Stimulated activated CD8-positive, alpha-beta memory T cell treated with anti-CD3 and anti-CD28 coated beads, Interleukin-4, amount 100 ng/mL, for 1 hour (primary cell): ENCODE data around the gene POC1A.

Experiments used
- DNase-seq, 2 donors: peaks; one replicate each; pipeline ENCODE4 v3.0.0-alpha.2; 2020; ENCODE audit warnings: low read depth in 2 of 2, low spot score in 1 of 2

POC1A gene

DNA sequence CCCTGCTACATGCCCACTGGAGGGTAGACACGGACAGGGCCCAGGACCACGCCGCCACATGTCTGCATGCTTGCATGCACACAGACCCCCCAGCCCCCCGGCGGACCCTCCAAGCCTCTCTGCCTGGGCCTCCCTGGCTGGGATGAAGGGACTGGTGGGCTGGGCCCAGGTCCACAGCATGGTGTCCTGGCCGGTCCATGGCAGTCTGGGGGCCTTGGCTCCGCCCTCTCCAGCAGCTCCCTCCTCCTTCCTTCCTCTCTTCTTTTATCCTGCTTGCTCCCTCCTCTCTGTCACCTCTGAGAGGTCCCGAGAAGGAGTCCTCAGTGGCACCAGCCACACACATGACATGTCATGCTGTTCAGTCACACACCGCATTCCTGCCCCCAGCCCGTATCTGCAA, 122.3 kb downstream of the POC1A start:
- DNase-seq = no peak

DNA sequence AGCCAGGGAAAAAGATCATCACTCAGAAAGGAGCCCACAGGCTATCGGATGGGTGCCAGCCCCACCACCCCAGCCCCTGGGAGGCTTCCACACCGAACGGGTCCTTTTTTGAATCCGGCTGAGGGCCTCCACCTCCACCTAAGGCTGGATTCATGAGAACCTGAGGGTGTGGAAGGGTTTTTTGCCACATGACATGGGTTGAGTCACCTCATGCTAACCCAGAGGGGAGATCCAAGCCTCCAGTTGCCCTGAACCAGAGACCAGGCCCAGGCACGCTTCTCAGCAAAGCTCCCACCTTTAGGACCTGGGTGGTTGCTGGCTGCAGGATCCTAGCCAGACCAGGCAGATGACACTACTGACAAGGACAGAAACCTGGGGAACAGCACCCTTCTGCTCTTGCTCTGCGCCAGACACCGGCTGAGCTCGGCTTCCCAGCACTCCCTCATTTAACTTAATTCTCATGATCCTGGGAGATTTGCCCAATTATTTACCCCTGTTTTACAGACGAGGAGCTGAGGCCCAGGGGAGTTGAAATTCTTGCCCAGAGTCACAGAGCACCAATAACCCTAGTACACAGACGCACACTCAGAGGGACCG, 123.4 kb downstream of the POC1A start:
- no peak for DNase-seq

- DNase-seq = no peak
Measured at GRCh38 chr3:52029535-52029934, 124.7 kb downstream of the POC1A start.

DNA sequence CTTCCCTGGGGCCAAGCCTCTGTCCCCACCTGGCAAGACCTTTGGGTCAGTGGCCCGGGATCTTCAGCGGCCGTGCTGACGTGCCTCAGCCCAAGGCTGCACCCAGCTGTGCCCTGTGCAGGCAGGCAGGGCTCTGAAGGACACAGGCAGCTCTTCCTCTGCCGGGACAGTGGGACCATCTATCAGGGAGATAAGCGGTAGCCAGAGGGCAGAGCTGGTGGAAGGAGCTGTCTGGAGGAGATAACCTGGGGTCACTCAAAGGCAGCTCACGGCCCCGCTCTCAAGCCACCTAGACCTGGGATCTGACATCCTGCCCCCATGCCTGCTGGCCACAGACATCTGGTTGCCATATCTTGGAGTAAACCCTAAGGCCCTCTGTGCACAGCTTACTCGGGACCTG, 125.2 kb downstream of the POC1A start:
- no peak for DNase-seq

- DNase-seq = no peak
Measured at GRCh38 chr3:52028572-52028971, 125.7 kb downstream of the POC1A start.

GRCh38 chr3:52026041-52026440, 128.2 kb downstream of the POC1A start:
- DNase-seq = no peak

DNA sequence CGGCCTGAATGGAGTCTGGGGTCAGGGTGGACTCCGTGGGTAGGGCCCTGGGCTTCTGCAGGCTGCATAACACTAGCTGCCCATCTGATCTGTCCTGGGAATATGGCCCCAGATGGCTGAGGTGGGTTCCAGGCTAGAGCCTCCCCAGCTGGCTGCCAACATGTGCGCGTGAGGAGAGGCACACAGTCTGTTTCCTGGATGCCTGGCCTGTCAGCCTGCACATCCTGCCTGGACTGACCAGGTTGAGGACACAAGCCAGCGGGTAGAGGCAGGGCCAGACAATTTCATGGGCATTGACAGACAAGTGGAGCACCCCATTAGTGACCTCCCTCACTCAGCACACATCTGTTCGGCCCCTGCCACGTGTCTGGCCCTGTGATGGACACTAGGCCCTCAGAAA, 128.8 kb downstream of the POC1A start:
- DNase-seq = no peak
